GM12891 (cell line): ENCODE results near the gene EXOC4.

Source experiments
- PAX5 ChIP-seq: IDR thresholded peaks from 2 replicates; pipeline ENCODE4 v1.6.1; 2011; ENCODE audit warnings: low read length, moderate library complexity, mild to moderate bottlenecking; ENCODE audit not compliant: insufficient read depth, severe bottlenecking
- POLR2A ChIP-seq: IDR thresholded peaks from 2 replicates; pipeline ENCODE4 v1.6.1; 2011; ENCODE audit warnings: low read depth, low read length, control low read depth
- POLR2AphosphoS5 ChIP-seq: IDR thresholded peaks from 2 replicates; pipeline ENCODE4 v1.6.1; 2011; ENCODE audit warnings: low read depth, low read length, control low read depth
- POU2F2 ChIP-seq: IDR thresholded peaks from 2 replicates; pipeline ENCODE4 v1.6.1; 2011; ENCODE audit warnings: low read depth, mild to moderate bottlenecking, control low read depth, low read length, moderate library complexity
- TAF1 ChIP-seq: IDR thresholded peaks from 2 replicates; pipeline ENCODE4 v1.6.1; 2011; ENCODE audit warnings: low read depth, low read length, control low read depth

DNA sequence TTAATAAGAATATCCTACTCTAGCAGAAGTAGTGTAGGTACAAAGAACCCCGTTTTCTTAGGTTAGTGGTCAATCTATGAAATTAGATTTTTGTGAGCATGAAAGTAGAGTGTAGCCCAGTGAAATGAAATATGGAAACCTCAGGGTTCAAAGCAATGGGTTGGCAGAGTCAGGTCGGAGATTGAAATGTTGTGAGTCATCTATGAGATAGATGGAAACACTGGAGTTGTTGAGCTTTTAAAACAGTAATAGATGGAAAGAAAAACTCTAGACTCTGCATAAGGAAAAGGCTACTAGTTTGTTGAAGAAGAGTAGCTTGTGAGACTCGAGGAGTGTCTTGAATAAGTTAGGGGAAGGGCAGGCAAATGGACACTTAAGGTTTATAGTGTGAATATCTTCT, 251.9 kb downstream of the EXOC4 start:
- TF ChIP-seq POLR2AphosphoS5 (no peak), TAF1 (no peak), PAX5 (no peak), POLR2A (no peak), POU2F2 (no peak)
